ENCODE measurements around the gene FRMD7. TPM values are rescaled to one million over a fixed set of nuclear protein-coding genes. Genes with fewer than 3 reads are reported as not detected.
"Not testable (repeated sequence)": the region's sequence is repeated elsewhere in the genome, so short reads cannot be mapped to it uniquely, and the experiment has no call there.

The FRMD7 gene
- total and polyA plus RNA-seq, 2 of the 13 experiments (the other 11 are each of a cell fraction or from before 2014, with no cell fraction given), result 0.04 TPM; not detected in 1

GRCh38 chrX:132098704-132099103 is 29.1 kb downstream of the FRMD7 start:
- in situ Hi-C loops (cut with HindIII; ENCODE audit: extremely low pct_ligation_motif_present, low pct_unique_long_range_greater_than_20kb); H2AFZ ChIP-seq (ENCODE audit: low read length); H3K4me3 ChIP-seq (replicated peaks in 1 of 3; ENCODE audit: insufficient read depth in 1 of 3, low read depth in 2 of 3, low read length in 3 of 3); ATAC-seq; H4K20me1 ChIP-seq (ENCODE audit: insufficient read depth, low read length); H3K36me3 ChIP-seq (replicated peaks in 1 of 2; ENCODE audit: control insufficient read depth in 1 of 2, insufficient read depth in 2 of 2, low read length in 2 of 2); intact Hi-C loops (cut with micrococcal nuclease; ENCODE audit: unreplicated experiment); H3K27me3 ChIP-seq (ENCODE audit: control insufficient read depth in 1 of 2, insufficient read depth in 2 of 2, low read length in 2 of 2); H3K27ac ChIP-seq (ENCODE audit: extremely low read length, insufficient read depth, low read length); BruUV-seq (replicated peaks); CTCF ChIA-PET (ENCODE audit: low intra/inter-chr PET ratio, low total read pairs); H3K79me2 ChIP-seq (ENCODE audit: insufficient read depth, low read length); H3K9ac ChIP-seq (ENCODE audit: insufficient read depth, low read depth, low read length); H3K9me3 ChIP-seq (ENCODE audit: low read length); TF ChIP-seq FOXA1, SOX13, FOXP1 (IDR thresholded peaks at IDR 0.05): not testable (repeated sequence)
- POLR2A ChIA-PET, result interaction anchor here (0.6 kb wide), 1 partner anchor 209 kb away, joined by 3 read pairs; no protein-coding TSS in a partner anchor
- peak; percentile 2 for DNase-seq (ENCODE audit: low spot score)
- 21% methylated on average over 4 of the region's 4 CpGs for WGBS (ENCODE audit: low lambda C conversion rate)
- peak overlapping the region; percentile 27; the same call in 1 of the 2 replicates for H3K4me2 ChIP-seq (ENCODE audit: low read depth, low read length)
- peaks cover 21% of the 10 kb centered on the region for H3K4me1 ChIP-seq (ENCODE audit: insufficient read depth, low read length)
- FAIRE-seq, result peak; percentile 68
- peak; percentile 36; the same call in 1 of the 2 replicates for TF ChIP-seq ARID5B (CRISPR knock-in tag; IDR thresholded peaks at IDR 0.05)
- TF ChIP-seq GATAD2A (CRISPR knock-in tag; IDR thresholded peaks at IDR 0.05), result 0 out of 2 replicates have a peak, but pooled peaks have one; percentile 18
- TF ChIP-seq TEAD3 (CRISPR knock-in tag; optimal IDR thresholded peaks at IDR 0.05; ENCODE audit: borderline replicate concordance), result peak; percentile 70
- TF ChIP-seq FOXA1 (CRISPR knock-in tag; IDR thresholded peaks at IDR 0.05), result peak; percentile 30; the same call in 1 of the 2 replicates
- peak; percentile 33; the same call in 1 of the 2 replicates for TF ChIP-seq SP5 (CRISPR knock-in tag; IDR thresholded peaks at IDR 0.05; ENCODE audit: borderline replicate concordance, low read depth)
- TF ChIP-seq SOX13 (CRISPR knock-in tag; conservative IDR thresholded peaks at IDR 0.05 in 1 of 2, IDR thresholded peaks at IDR 0.05 in 1 of 2), result peak in 1 of 2 experiments; percentile 9; a peak in 1 of 4 replicates
- TF ChIP-seq PAXIP1 (CRISPR knock-in tag; conservative IDR thresholded peaks at IDR 0.05), result peak; percentile 63
- TF ChIP-seq TFAP4 (IDR thresholded peaks at IDR 0.05; ENCODE audit: borderline replicate concordance, low read depth), result peak; percentile 30; the same call in 1 of the 2 replicates
- TF ChIP-seq FOXA3 (CRISPR knock-in tag; IDR thresholded peaks at IDR 0.05), result peak; percentile 75
- TF ChIP-seq FOXP4 (CRISPR knock-in tag; IDR thresholded peaks at IDR 0.05), result peak; percentile 35; the same call in 1 of the 2 replicates
- 0 out of 2 replicates have a peak, but pooled peaks have one; percentile 22 for TF ChIP-seq ELF3 (CRISPR knock-in tag; IDR thresholded peaks at IDR 0.05)
- TF ChIP-seq FOXK1 (CRISPR knock-in tag; IDR thresholded peaks at IDR 0.05; ENCODE audit: borderline replicate concordance, low read depth), result peak; percentile 35; the same call in 1 of the 2 replicates
- TF ChIP-seq FOXP1 (CRISPR knock-in tag; IDR thresholded peaks at IDR 0.05), result 0 out of 2 replicates have a peak, but pooled peaks have one; percentile 24
